RPMI8226 (cell line): Measurements from ENCODE around the gene RPL6.
A peak's percentile ranks its signal among the peaks of the same experiment; 100 is the strongest.
"Not testable (repeated sequence)": the region's sequence is repeated elsewhere in the genome, so short reads cannot be mapped to it uniquely, and the experiment has no call there.

ENCODE experiments used
- DNase-seq: peaks from one replicate; pipeline ENCODE4 v3.0.0-alpha.2; 2015

RPL6 gene

GRCh38 chr12:112409064-112409905 is at the start of gene RPL6:
TSS of gene RPL6 (minus strand) at chr12:112409605. CDS start at chr12:112408656, 949 bp downstream.
- DNase-seq, result peak; percentile 94

GRCh38 chr12:112458751-112459150 is 49.3 kb upstream of the RPL6 start:
- DNase-seq, result no peak

GRCh38 chr12:112458330-112458729 is 48.9 kb upstream of the RPL6 start:
- DNase-seq, result no peak

- not testable (repeated sequence) for DNase-seq
Observed at GRCh38 chr12:112457142-112457541, 47.7 kb upstream of the RPL6 start.

- DNase-seq, result no peak
Observed at GRCh38 chr12:112456029-112456428, 46.6 kb upstream of the RPL6 start.

GRCh38 chr12:112450725-112451124 is 41.3 kb upstream of the RPL6 start:
- no peak for DNase-seq

GRCh38 chr12:112448165-112448564 is 38.8 kb upstream of the RPL6 start:
- not testable (repeated sequence) for DNase-seq

GRCh38 chr12:112447106-112447505 is 37.7 kb upstream of the RPL6 start:
- no peak for DNase-seq

- DNase-seq, result no peak
Observed at GRCh38 chr12:112446008-112446725, 36.8 kb upstream of the RPL6 start.

- no peak for DNase-seq
Observed at GRCh38 chr12:112443916-112444315, 34.5 kb upstream of the RPL6 start.

- not testable (repeated sequence) for DNase-seq
Observed at GRCh38 chr12:112440653-112441052, 31.2 kb upstream of the RPL6 start.

GRCh38 chr12:112439769-112440168 is 30.4 kb upstream of the RPL6 start:
- no peak for DNase-seq

- not testable (repeated sequence) for DNase-seq
Observed at GRCh38 chr12:112438645-112439044, 29.2 kb upstream of the RPL6 start.

- DNase-seq, result no peak
Observed at GRCh38 chr12:112433551-112433950, 24.1 kb upstream of the RPL6 start.

- DNase-seq, result no peak
Observed at GRCh38 chr12:112431965-112432364, 22.6 kb upstream of the RPL6 start.

GRCh38 chr12:112430929-112431328 is 21.5 kb upstream of the RPL6 start:
- DNase-seq, result no peak

- no peak for DNase-seq
Observed at GRCh38 chr12:112427760-112428159, 18.4 kb upstream of the RPL6 start.

- DNase-seq, result no peak
Observed at GRCh38 chr12:112425582-112426382, 16.4 kb upstream of the RPL6 start.

GRCh38 chr12:112424126-112424525 is 14.7 kb upstream of the RPL6 start:
- no peak for DNase-seq

- DNase-seq, result no peak
Observed at GRCh38 chr12:112422531-112422930, 13.1 kb upstream of the RPL6 start.

GRCh38 chr12:112421363-112421762 is 12.0 kb upstream of the RPL6 start:
- DNase-seq, result no peak

- no peak for DNase-seq
Observed at GRCh38 chr12:112420740-112421139, 11.3 kb upstream of the RPL6 start.
